MM.1S (cell line): Measurements from ENCODE around the gene MARVELD2.

Experiments used
- CTCF ChIP-seq: fragments of 300-600 bp; sonication (generic); IDR thresholded peaks from 2 replicates; pipeline ENCODE4 v1.5.1; 2016; ENCODE audit warnings: antibody characterized with exemption, low read length, mixed read lengths
- EZH2 ChIP-seq: fragments of 300-600 bp; sonication (generic); optimal IDR thresholded peaks from 2 replicates; pipeline ENCODE3; 2017; ENCODE audit warnings: low read depth, mild to moderate bottlenecking, antibody characterized with exemption, low read length, mixed read lengths
- EZH2phosphoT487 ChIP-seq: fragments of 300-600 bp; sonication (generic); IDR thresholded peaks from 2 replicates; pipeline ENCODE4 v1.6.1; 2018; ENCODE audit warnings: antibody characterized with exemption, low read length

DNA sequence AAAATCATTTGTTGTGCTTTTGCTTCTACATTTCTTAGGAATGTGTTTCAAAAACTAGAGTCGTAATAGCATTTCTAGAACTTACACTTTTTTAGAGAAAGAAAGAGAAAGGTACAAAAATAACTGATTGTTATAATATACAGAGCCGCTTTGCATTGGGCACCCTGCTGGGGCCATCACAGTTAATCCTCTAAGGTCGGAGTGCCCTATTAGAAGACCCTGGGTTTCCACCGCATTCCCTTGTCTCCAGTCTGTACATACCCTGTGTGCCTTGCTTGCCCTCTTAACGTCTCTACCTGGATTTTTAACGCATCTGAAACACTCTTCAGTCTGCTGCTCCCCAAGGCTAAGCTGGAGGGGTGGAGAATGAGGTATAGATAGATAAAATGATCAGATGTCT lies 1.3 kb downstream of the MARVELD2 start:
- TF ChIP-seq CTCF (no peak), EZH2phosphoT487 (no peak), EZH2 (no peak)
